Measurements from ENCODE around the gene ZIC2. TPM values are rescaled to one million over a fixed set of nuclear protein-coding genes. Genes with fewer than 3 reads are reported as not detected.

The ZIC2 gene
- total RNA-seq, 1 donor from 2014 or later: 30.6 TPM

DNA sequence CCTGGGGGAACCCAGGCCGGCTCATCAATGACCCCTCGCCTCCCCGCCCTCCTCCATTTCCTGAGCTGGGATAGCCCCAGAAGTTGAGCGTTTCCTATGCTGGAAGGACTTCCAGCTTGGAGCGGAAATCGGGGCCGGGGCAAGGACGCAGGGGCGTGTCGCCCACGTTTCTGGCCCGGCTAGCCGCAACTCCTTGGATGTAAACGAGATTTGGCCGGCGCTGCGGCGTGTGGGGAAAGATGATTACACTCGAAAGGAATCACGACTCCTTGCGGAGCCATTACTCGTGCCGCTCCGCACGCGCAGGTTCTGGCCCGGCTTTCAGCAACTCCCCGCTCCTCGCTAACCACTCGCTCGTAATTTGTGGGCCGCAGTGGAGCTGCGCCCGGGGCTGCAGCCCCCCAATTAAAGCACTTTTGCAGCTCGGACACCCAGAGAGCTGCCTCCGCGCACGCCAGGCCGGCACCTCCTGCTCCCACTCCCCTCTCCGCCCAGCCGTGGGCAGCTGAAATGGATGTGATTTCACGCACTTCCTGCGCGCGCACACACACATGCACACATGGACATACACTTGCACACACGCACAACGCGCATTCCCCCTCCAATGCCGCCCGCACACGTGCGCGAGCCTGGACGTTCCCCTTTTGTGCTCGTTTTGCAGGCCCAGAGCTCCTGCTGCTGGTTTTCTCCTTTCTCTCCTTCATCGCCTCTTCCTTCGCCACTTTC is 25.7 kb upstream of the ZIC2 start:
- H3K4me3 Mint-ChIP-seq (ENCODE audit: unreplicated experiment): peak overlapping the region; percentile 40
- TF ChIP-seq, protein P1, sequence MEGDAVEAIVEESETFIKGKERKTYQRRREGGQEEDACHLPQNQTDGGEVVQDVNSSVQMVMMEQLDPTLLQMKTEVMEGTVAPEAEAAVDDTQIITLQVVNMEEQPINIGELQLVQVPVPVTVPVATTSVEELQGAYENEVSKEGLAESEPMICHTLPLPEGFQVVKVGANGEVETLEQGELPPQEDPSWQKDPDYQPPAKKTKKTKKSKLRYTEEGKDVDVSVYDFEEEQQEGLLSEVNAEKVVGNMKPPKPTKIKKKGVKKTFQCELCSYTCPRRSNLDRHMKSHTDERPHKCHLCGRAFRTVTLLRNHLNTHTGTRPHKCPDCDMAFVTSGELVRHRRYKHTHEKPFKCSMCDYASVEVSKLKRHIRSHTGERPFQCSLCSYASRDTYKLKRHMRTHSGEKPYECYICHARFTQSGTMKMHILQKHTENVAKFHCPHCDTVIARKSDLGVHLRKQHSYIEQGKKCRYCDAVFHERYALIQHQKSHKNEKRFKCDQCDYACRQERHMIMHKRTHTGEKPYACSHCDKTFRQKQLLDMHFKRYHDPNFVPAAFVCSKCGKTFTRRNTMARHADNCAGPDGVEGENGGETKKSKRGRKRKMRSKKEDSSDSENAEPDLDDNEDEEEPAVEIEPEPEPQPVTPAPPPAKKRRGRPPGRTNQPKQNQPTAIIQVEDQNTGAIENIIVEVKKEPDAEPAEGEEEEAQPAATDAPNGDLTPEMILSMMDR (IDR thresholded peaks at IDR 0.05): no peak
- H3K9me3 Mint-ChIP-seq (ENCODE audit: low read depth): no peaks in the 10 kb centered on the region
- H3K36me3 Mint-ChIP-seq (ENCODE audit: low read depth): peaks cover 2% of the 10 kb centered on the region
- DNase-seq (ENCODE audit: low spot score): no peak
- peaks cover 24% of the 10 kb centered on the region for H3K4me1 Mint-ChIP-seq (ENCODE audit: low read depth)
- peaks cover 26% of the 10 kb centered on the region for H3K27me3 Mint-ChIP-seq (ENCODE audit: low read depth)
- no peak overlapping the region for H3K27ac Mint-ChIP-seq (ENCODE audit: unreplicated experiment)

DNA sequence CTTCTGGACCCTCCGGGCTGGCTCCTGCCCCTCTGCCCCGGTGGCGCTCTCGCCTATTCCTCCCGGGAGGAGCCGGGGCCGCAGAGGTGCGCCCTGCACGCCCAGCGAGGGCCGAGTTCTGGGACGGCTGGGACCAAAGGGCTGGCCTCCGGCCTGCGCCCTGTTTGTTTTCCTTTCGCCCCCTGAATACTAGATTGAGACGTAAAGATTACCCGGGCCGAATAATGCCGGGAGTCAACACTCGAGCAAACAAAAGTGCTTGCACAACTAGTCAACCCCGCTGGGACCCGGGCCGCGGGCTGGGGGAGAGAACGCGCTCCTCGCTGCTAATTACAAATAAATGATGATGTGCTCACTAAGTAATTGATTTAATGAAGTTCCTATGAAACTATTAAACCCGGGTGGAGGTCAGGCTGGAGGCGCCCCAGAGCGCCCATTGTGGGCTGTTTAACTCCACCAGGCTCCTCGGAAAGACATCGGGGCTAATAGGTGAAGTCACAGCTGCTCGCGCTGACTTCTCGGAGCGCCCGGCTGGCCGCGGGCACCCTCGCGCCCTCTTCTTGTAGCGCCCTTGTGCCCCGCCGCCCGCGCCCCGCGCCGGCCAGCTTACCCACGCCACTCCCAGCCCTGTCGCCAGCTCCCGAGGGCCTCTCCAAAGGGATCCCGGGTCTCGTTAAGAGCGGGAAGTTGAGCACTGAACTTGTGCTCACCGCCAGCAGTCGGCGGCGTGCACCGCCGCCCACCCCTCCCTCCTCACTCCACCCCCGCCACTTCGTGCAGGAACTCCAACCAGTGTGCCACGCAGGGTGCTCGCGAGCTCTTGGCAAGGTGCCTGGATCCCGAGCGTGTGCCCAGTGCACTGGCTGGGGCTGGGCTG is 24.9 kb upstream of the ZIC2 start:
- peak overlapping the region; percentile 35 for H3K4me3 Mint-ChIP-seq (ENCODE audit: unreplicated experiment)
- H3K27me3 Mint-ChIP-seq (ENCODE audit: low read depth): peaks cover 26% of the 10 kb centered on the region
- H3K9me3 Mint-ChIP-seq (ENCODE audit: low read depth): no peaks in the 10 kb centered on the region
- H3K27ac Mint-ChIP-seq (ENCODE audit: unreplicated experiment): no peak overlapping the region
- TF ChIP-seq, protein P1 (IDR thresholded peaks at IDR 0.05): peak; percentile 15
- peaks cover 2% of the 10 kb centered on the region for H3K36me3 Mint-ChIP-seq (ENCODE audit: low read depth)
- H3K4me1 Mint-ChIP-seq (ENCODE audit: low read depth): peaks cover 24% of the 10 kb centered on the region
- DNase-seq (ENCODE audit: low spot score): no peak

DNA sequence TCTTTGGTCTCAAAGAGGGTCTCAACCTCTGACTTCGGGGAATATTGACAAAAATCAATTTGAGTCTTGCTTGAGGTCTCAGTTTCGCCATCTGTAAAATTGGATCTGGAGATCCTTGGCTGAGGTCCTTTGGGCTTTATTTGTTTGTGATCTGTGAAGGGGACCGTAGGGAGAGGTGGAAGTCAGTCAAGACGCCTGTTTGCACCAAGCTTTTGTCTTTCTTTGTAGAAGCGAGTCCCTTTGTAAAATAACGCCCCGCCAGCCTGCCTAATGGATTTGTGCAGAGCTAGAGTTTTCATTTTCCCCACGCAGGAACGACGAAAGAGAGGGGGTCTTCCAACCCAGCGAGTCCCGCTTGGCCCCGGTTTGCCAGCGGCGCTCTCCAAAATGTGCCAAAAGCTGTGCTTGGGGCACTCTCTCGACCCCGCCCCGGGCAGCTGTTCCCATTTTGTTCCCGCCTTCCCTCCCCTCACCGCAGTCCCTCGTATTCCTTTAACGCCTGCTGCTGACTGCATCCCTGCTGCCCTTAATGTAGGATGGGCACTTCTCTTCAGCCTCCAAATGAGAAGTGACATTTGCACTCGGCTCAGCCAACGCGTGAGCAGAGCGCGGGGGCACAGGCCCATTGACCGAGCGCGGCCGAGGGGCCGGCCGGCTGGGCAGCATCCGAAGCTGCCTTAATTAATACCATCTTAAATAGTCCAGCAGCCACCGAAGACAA is 23.0 kb upstream of the ZIC2 start:
- peaks cover 2% of the 10 kb centered on the region for H3K36me3 Mint-ChIP-seq (ENCODE audit: low read depth)
- TF ChIP-seq, protein P1 (IDR thresholded peaks at IDR 0.05): no peak
- H3K4me3 Mint-ChIP-seq (ENCODE audit: unreplicated experiment): no peak overlapping the region
- H3K27ac Mint-ChIP-seq (ENCODE audit: unreplicated experiment): no peak overlapping the region
- H3K27me3 Mint-ChIP-seq (ENCODE audit: low read depth): peaks cover 26% of the 10 kb centered on the region
- H3K9me3 Mint-ChIP-seq (ENCODE audit: low read depth): no peaks in the 10 kb centered on the region
- H3K4me1 Mint-ChIP-seq (ENCODE audit: low read depth): peaks cover 16% of the 10 kb centered on the region
- no peak for DNase-seq (ENCODE audit: low spot score)

DNA sequence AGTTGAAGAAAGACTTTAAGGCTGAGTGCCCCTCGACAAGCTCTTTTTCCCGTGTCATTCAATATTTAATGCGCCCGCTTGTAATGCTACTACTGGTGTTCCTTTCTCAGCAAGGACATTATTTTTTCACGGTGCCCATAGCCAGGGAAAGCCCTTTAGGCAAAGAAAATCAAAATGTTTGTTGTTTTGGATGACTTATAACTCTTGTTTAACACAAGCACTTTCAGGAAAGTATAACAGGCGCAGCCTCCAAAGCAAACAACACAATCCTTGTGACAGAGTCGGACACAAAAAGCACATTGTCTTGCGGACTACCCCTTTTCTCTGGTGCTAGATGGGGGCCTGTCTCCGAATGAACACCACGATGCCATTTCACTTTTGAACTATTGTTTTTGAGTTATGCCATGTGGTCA is 22.5 kb upstream of the ZIC2 start:
- H3K4me3 Mint-ChIP-seq (ENCODE audit: unreplicated experiment): peak overlapping the region; percentile 25
- H3K27me3 Mint-ChIP-seq (ENCODE audit: low read depth): peaks cover 26% of the 10 kb centered on the region
- H3K4me1 Mint-ChIP-seq (ENCODE audit: low read depth): peaks cover 16% of the 10 kb centered on the region
- peaks cover 4% of the 10 kb centered on the region for H3K36me3 Mint-ChIP-seq (ENCODE audit: low read depth)
- no peak overlapping the region for H3K27ac Mint-ChIP-seq (ENCODE audit: unreplicated experiment)
- no peaks in the 10 kb centered on the region for H3K9me3 Mint-ChIP-seq (ENCODE audit: low read depth)
- TF ChIP-seq, protein P1 (IDR thresholded peaks at IDR 0.05): no peak
- no peak for DNase-seq (ENCODE audit: low spot score)

All from chondrocyte (in vitro differentiated cells).